ENCODE results near the gene STS.
A peak's percentile ranks its signal among the peaks of the same experiment; 100 is the strongest.
"Not testable (repeated sequence)": the region's sequence is repeated elsewhere in the genome, so short reads cannot be mapped to it uniquely, and the experiment has no call there.

The STS gene

DNA sequence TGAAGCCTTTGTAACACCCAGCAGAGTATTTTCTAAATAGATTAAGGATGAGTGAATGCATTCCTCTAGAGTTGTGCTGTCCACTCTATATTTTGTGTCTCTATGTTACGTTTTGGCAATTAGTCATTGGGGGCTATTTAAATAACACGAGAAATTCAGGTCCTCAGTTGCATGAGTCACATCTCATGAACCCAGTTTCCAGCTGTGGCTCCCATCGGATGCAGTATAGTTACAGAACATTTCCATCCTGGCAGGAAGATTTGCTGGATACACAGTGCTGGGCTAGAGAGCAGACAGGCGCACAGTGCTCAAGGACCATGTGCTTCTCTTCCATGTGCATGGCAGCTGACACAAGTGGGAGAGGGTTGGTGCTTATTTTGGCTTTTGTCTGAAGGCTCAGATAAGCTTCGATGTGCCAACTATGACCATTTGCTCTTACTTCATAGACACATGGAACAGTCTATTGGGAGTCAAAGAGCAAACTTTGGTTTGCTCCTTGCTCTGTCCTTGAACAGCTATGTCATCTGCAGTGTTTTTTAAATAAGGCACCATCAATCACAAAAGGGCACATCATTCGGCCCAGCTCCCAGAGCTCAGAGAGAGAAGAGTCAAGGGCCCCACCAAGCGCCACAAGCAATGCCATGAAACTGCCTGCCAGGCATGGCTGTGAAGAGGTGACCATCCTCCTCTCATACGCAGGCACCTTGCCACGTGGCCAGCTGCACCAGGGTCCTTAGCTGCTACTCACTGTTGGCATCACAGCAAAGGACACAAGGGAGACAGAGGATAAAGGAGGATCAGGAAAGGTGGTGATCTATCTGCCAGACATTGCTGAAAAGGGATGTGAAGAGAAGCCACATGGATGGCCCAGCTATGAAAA lies 8.1 kb upstream of the STS start:
- no peak for DNase-seq

GRCh38 chrX:7143076-7143475 lies 4.4 kb upstream of the STS start:
- DNase-seq = no peak

DNA sequence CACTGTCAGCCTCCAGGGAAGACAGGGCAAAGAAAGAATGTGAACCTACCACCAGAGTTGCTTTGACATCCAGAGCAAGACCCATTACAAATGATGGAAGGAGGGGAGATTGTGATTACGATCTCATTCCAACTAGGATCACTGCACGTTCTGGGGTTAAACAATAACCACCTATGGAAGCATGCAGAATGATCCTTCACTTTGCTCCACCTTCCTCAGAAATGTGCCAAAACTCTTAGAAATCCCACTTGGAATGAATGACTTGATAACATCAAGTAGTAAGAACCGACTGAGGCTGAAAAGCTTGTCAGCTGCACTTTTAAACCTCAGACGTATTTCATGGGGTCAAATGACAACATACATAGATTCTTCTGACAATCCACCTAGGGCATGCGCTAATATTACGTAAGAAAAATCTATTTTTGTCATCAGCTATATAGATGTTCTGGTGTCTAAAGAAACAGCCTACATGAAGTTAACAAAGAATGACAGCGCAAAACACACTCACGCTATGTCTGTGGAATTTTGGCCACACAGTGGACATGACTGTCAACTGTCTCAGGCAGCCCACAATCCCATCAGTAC lies 3.5 kb upstream of the STS start:
- no peak for DNase-seq

DNA sequence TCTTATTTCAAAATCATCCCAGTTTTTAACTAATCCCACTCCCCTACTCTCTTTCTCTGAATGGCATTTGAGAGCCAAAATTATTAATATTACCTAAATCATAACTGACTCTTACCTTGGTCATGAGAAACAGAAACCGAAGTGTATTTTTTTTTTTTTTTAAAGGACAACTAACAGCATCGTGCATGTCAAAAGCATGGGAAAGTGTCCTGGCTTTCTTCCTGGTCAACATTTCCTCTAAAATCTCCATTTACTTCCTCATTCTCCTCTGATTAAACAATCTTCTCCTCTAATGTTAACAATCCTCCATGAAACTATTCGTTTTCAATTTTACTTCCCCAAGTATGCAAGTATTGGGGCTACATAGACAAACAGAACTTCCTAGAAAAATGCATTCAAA lies 2.1 kb upstream of the STS start:
- no peak for DNase-seq

GRCh38 chrX:7146020-7146702 lies 1.4 kb upstream of the STS start:
- no peak for DNase-seq

DNA sequence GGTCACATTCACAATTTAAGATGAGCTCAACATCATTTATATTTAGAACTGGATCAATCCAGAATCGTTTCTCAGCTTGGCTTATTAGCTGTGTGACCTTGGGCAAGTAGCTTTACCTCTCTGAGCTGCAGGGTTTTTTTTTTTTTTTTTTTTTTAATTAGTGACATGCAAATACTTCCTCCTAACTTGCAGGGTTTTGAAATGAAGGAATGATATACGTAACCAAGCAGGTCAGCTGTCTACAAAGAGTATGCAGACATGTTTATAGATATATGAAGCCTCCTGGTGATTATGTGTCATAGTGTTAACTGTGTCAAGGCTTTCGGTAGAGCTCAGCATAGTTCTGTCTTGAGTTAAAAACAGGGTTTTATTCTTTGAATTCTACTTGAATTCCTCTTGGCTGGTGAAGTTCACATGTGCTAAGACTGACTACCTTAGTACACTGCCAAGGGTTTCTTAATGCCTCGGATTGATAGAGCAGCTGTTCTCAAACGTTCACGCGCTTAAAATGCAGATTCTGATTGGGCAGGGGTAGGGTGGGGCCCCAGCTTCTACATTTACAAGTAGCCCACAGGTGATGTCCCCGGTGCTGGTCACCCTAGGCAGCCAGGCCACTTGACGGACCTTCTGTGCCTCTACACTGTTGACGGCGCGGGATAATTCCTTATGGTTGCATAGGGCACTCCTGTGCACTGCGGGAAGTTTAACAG lies 654 bp upstream of the STS start:
- no peak for DNase-seq

DNA sequence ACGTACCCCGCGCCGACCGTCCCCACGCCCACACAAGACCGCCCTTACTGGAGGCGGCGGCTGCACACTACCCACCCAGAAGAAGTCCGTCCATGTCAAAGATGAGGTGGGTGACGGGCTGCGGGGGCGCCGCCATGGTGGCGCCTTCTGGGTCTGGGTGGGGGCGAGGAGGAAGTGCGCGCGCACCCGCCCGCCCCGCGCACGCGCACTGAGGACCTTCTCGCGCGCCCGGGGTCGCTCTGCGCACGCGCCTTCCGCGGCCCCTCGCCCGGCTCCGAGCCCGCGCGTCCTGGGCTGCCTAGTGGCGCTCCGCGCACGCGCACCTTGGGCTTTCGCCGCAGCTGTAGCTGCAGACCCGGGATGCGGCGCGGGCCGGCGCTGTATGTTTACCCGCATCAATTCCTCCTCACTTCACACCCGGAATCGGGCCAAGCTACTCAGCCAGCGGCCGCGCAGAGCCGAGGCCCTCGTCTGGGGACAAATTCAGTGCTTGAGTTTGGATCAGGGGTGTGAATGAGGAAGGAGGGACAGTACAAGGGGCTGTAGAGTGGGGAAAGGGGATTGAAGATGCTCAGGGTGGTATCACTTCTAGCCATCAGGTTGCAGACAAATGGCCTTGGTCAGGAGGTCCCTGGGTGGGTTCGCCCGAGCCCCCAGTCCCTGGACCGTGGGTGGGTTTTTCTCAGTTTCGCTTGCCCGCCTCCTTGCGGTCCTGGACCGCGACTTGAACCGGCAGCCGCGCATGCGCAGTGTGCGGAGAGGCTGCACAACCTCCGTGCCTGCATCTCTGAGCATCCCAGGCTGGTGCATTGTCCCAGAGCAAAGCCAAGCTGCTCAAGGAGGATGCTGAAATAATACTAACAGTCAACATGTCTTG lies 704 bp downstream of the STS start, which contains the start of gene PUDP:
TSS of gene PUDP (minus strand) at position 176 of the 877 bp plus-strand sequence. CDS start at position 136, 40 bp downstream.
- peak; percentile 92 for DNase-seq

DNA sequence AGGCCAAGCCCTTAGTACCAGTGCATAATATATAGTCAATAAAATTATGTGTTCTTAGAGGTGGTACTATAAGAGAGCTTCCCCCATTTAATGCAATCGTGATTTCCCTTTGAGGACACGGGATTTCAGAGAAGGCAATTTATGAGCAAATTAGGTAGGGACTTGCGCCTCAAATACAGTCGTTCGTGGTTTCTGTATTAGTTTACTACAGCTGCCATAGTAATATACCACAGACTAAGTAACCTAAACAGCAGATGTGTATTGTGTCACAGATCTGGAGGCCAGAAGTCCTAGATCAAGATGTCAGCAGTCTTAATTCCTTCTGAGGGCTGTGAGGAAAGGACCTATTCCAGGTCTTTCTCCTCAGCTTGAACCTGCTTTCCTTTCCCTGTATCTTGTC lies 1.9 kb downstream of the STS start:
- DNase-seq = no peak

DNA sequence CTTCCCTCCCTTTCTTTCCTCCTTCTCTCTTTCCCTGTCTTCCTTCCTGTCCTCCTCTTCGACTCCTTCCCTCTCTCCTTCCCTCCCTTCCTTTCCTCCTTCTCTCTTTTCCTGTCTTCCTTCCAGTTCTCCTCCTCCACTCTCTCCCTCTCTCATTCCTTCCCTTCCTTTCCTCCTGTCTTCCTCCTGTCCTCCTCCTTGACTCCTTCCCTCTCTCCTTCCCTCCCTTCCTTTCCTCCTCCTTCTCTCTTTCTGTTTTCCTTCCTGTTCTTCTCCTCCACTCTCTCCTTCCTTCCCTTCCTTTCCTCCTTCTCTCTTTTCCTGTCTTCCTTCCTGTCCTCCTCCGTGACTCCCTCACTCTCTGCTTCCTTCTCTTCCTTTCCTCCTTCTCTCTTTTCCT lies 5.7 kb downstream of the STS start:
- DNase-seq = no peak

GRCh38 chrX:7154041-7154597 lies 6.6 kb downstream of the STS start:
- DNase-seq = no peak

- DNase-seq = no peak
Observed at GRCh38 chrX:7155163-7155562, 7.7 kb downstream of the STS start.

GRCh38 chrX:7156879-7157278 lies 9.4 kb downstream of the STS start:
- DNase-seq = no peak

GRCh38 chrX:7158468-7158990 lies 11.0 kb downstream of the STS start:
- DNase-seq = no peak

DNA sequence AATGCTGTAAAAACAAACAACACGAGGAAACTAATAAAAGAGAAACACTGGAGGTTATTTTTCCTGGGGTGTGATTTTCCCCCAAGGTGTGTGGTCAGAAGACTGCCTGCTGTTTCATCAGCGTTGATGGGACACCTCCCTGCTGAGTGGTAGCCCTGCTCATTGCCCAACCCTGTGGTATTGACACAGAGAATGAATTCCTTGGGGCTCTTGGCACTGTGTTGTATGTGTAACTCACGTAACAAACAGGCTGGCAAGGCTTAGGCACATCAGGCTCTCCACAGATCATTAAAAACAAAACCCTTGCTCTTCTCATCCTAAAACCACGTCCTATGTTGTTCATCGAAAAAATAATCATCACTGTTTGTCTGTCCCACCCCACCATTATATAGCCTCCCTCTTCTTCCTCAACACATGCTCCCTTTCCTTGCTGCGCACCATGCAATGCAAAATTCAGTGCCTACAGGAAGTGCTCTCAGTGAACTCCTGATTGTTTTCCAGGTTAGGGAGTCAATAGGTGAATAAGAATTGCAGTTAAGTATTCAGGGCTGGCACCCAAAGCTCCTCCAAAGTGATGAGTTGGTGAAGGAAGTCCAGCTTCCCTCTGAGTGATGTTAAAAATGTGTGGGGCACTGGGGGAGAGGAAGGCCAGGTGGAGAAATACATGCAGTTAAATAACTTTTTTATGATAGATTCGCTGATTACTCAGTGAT lies 11.8 kb downstream of the STS start:
- no peak for DNase-seq

DNA sequence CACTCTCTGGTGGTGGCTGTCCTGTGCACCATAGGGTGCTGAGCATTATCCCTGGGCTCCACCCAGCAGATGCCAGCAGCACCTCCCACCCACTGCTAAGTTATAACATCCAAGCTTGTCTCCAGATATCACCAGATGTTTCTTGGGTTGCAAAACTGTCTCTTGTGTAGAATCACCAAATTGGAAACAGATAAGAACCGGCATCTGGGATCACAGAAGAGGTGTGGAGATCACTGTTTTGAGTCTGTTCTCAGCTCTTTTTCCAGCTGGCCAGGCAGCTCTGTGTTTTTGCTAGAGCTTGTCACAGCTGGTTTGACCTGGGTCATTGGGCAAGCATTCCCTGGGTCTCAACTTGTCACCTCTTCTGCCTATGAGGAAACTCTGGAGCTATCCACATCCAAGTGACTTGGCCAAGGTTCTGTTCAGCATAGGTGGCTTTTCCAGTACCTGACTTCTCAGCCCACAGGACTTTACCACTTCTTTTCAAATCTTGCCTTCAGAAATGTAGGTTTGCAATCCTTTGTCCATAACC lies 15.7 kb downstream of the STS start:
- no peak for DNase-seq

DNA sequence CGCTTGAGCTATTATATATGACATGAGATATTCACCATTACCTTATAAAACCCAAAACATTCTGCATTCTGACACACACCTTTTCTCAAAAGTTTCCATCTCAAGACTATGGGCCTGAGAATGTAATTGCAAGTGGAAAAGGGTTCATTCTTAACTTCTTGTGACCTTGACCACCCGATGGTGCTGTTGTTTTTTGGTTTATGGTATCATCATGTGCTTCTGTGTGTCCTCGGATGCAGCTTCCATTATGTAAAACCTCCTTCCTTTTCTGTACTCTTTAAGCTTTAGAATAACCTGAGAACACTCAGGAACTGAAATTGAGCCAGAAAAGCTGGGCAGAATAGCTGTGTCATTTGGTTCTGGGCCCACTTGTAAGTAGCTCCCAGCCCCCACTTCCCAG lies 16.7 kb downstream of the STS start:
- no peak for DNase-seq

- DNase-seq = no peak
Observed at GRCh38 chrX:7168371-7168770, 20.9 kb downstream of the STS start.

DNA sequence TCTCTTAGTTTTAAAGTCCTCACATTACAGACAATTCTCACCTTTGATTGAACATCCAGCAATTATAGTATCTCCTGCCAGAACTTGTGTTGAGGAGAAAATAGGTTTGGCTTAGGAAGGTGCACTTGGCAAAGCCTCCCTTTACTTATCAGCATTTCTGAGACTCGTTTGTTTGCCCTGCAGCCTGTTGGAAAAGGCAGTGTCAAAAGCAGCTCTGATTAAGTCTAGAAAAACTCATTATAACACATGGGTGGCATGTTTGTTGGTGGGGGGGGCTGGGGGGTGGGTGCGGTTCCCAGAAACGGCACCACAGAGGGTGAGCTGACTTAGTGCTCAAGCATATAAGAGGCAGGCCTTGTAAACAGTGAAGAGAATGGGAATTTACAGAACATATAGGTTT lies 22.1 kb downstream of the STS start:
- no peak for DNase-seq

GRCh38 chrX:7170898-7171297 lies 23.4 kb downstream of the STS start:
- DNase-seq = no peak

GRCh38 chrX:7178859-7179258 lies 31.3 kb downstream of the STS start:
- not testable (repeated sequence) for DNase-seq

- DNase-seq = no peak
Observed at GRCh38 chrX:7179446-7179845, 31.9 kb downstream of the STS start.
